ENCODE measurements around the gene GNG7.
A peak's percentile ranks its signal among the peaks of the same experiment; 100 is the strongest.

GNG7 gene

DNA sequence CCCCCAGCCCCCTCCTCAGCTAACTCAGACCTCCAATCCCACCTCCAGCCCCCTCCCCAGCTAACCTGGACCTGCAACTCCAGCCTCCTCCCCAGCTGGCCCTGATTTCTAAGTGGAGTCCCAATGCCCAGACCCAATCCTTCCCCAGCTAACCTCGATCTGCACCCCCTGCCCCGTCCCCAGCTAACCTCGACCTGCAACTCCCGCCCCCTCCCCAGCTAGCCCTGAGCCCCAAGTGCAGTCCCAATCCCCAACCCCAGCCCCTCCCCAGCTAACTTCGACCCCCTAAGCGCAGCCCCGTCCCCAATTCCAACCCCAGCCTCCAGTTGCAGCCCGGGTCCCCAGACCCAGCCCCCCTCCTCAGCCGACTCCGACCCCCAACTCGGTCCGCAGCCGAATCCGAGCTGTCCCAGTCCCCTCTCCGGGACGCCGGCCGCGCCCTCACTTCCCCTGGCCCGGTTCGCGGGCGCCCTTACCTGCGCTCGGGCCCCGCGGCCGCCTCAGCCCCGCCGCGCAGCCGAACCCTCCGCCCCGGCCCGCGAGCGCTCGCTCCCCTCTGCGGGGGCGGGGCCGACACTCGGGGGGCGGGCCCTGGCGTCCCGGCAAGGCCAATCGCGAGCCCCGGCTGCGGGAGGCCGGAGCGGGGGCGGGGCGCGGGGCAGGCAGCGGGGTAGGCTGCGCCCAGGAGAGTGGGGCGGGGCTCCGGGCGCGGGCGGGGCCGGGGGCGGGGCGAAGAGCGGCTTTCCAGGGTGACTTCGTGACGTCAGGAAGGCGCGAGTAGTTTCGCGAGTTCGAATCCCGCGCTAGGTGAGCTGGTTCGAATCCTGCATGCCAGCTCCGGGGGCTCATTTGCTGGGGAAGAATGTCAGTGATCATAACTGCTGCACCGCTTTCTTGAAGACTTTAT is at the start of gene GNG7:
GNG7 (minus strand) TSS at position 525 of the 907 bp plus-strand sequence. CDS start 182,006 bp downstream, outside the sequence.
- peak; percentile 94 for DNase-seq

- DNase-seq: no peak
These were observed 48.9 kb upstream of the GNG7 start for GRCh38 chr19:2751438-2751830.

GRCh38 chr19:2750808-2751437 is 48.4 kb upstream of the GNG7 start:
- no peak for DNase-seq

GRCh38 chr19:2747349-2747748 is 44.9 kb upstream of the GNG7 start:
- no peak for DNase-seq

- no peak for DNase-seq
These were observed 41.6 kb upstream of the GNG7 start for GRCh38 chr19:2744113-2744512.

- no peak for DNase-seq
These were observed 40.6 kb upstream of the GNG7 start for GRCh38 chr19:2743099-2743498.

DNA sequence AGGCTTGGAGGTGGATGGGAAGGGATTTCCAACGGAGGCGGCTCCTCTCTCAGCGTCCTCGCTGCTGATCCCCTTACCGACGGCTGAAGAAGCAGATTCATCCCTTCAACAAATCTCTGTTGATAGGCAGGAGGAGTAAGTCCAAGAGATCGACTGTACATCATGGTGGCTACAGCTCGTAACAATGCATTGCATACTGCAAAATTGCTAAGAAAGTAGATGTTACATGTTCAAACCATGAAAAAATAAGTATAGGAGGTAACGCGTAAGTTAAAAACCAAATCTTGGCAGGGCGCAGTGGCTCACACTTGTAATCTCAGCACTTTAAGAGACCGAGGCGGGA is 37.8 kb upstream of the GNG7 start:
- no peak for DNase-seq

DNA sequence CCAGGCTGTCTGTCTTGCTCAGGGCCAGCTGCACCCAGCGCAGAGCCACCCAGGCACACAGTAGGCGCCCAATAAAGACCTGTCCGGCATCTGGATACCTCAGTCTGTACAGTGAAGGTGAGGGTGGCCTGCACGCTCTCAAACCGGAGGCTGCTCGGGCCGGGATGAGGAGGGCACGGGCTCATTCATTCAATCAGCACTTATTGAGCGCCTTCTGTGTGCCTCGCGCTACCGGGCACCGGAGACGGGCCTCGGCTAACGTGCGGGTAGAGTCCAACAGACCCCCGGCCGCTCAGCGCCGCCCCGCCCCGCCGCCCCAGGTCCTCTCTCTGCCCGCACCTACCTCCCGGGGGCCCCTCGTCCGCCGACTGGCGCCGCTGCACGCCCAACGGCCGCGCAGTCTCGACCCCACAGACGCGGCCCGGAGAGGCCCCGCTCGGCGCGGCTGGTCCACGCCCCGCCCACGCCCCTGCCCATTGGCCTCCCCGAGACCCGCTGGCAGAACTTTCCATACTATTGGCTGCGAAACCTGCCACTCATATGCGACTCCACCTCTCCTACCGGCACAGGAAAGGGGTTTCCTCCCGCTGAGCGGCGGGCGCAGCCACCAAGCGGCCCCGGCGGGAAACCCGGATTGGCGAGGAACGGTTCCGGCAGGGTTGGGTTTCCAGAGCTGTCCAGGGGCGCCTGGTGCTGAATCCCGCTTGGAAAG is 37.3 kb upstream of the GNG7 start, which contains the start of gene SLC39A3:
SLC39A3 (minus strand) TSS at position 416 of the 712 bp plus-strand sequence. CDS start 2,760 bp downstream, outside the sequence.
- DNase-seq: peak; percentile 99

GRCh38 chr19:2736550-2737190 is 34.2 kb upstream of the GNG7 start:
- no peak for DNase-seq

GRCh38 chr19:2735374-2735773 is 32.9 kb upstream of the GNG7 start:
- no peak for DNase-seq

DNA sequence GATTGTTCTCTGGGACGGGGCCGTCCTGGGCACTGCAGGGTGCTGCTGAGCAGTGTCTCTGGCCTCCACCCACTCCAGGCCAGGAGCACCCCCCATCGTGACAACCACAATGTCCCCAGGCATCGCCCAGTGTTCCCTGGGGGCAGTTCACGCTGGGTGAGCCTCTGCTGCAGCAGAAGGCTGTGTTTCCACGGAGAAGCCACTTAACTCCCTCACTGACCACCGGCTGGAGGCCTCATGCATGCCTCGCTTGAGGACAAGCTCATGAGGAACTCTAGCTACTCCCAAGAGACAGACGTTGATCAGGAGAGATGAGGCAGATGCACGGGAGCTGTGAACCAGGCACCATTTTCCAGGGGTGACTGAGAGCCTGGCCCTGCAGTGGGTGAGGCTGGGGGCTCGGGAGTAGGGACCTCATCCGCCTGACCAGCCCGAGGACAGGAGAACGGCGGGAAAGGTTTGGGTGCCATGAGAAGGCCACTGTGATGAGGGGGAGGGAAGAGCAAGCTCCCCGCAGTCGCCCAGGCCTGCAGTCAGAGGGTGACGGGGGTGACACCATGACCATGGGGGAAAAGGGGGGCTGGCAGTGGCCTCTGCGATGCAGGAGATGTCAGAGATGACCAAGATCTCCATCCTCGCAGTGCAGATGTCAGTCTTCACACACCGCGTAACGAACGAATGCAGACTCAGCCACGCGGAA is 32.2 kb upstream of the GNG7 start:
- no peak for DNase-seq

GRCh38 chr19:2733930-2734588 is 31.6 kb upstream of the GNG7 start:
- no peak for DNase-seq

DNA sequence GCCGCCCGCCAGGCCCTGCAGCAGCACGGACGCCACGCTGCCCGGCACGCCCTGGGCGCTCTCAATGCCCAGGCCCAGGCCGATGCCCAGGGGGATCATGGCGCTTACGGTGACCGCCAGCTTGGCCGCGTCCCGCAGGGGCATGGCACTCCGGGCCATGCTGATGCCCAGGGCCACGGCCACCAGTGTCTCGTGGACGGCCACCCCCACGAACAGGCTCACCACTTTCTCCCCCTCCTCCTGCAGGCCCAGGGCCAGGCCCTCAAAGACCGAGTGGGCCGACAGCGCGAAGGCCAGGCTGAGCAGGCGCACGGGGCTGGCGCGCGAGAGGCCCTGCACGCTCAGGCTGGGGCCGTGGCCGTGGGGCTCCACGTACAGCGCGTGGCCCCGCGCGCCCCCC is 30.4 kb upstream of the GNG7 start:
- no peak for DNase-seq

- no peak for DNase-seq
These were observed 29.7 kb upstream of the GNG7 start for GRCh38 chr19:2732157-2732725.

- DNase-seq: no peak
These were observed 28.9 kb upstream of the GNG7 start for GRCh38 chr19:2731181-2731995.

- no peak for DNase-seq
These were observed 27.7 kb upstream of the GNG7 start for GRCh38 chr19:2729943-2730818.

- DNase-seq: peak; percentile 46
These were observed 26.4 kb upstream of the GNG7 start for GRCh38 chr19:2728783-2729387.

GRCh38 chr19:2727640-2727944 is 25.1 kb upstream of the GNG7 start:
- DNase-seq: no peak

- DNase-seq: peak; percentile 73
These were observed 24.6 kb upstream of the GNG7 start for GRCh38 chr19:2726904-2727639.
